ENCODE data around the gene PITX1.

DNA sequence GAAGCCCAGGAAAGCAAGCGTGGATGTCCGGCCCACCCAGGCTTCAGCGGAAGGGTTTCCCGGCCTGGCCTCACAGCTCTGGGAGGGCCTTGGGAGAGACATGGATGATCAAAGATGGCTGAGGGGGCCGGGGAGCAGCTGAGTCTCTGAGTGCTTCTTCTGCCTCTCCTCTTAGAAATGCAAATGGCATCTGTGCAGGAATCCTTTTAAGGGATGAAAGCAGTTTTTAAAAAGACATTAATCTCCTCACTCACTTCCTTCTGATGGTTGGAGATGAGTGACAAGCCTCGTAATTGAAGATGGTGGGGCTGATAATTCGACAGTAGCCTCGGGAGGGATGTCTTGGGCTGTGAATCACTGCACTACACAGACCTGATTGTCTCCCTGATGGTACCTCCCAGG lies 24.3 kb upstream of the PITX1 start:
- TF ChIP-seq, protein P1, sequence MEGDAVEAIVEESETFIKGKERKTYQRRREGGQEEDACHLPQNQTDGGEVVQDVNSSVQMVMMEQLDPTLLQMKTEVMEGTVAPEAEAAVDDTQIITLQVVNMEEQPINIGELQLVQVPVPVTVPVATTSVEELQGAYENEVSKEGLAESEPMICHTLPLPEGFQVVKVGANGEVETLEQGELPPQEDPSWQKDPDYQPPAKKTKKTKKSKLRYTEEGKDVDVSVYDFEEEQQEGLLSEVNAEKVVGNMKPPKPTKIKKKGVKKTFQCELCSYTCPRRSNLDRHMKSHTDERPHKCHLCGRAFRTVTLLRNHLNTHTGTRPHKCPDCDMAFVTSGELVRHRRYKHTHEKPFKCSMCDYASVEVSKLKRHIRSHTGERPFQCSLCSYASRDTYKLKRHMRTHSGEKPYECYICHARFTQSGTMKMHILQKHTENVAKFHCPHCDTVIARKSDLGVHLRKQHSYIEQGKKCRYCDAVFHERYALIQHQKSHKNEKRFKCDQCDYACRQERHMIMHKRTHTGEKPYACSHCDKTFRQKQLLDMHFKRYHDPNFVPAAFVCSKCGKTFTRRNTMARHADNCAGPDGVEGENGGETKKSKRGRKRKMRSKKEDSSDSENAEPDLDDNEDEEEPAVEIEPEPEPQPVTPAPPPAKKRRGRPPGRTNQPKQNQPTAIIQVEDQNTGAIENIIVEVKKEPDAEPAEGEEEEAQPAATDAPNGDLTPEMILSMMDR (IDR thresholded peaks at IDR 0.05), result no peak
- TF ChIP-seq POLR2A (IDR thresholded peaks at IDR 0.05), result no peak
